IPS-18c (cell line): ENCODE results near the gene ZNF141.
"Not testable (repeated sequence)": the region's sequence is repeated elsewhere in the genome, so short reads cannot be mapped to it uniquely, and the experiment has no call there.

Experiments used
- H3K4me3 ChIP-seq: 2 replicates; pipeline ENCODE4 v1.7.0; 2013; ENCODE audit warnings: low read depth, mild to moderate bottlenecking, low read length, moderate library complexity; ENCODE audit not compliant: insufficient read depth
- H3K9me3 ChIP-seq: one replicate; pipeline ENCODE4 v1.6.1; 2013; ENCODE audit warnings: mild to moderate bottlenecking, low read length, moderate library complexity; ENCODE audit not compliant: control insufficient read depth, insufficient read depth

The ZNF141 gene

GRCh38 chr4:337143-337931 is at the start of gene ZNF141:
ZNF141 (plus strand) TSS chr4:337814; CDS start chr4:337984, 170 bp downstream.
- peak within 1 kb of the TSS; percentile 98 for H3K4me3 ChIP-seq

DNA sequence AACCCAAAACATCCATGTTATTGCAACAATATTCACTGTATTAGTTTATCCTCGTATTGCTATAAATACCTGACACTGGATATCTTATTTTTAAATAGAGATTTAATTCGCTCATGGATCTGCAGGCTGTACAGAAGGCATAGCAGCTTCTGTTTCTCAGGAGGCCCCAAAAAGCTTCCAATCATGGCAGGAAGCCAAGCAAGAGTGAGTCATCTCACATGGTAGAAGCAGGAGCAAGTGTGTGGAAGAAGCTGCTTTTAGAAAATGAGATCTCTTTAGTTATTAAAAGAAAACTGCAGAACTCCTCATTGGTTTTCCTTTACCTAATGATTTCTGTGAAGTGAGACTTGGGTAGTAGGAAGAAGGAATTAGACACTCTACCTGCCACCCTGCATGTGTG is 48.7 kb upstream of the ZNF141 start:
- Histone ChIP-seq H3K9me3 (peaks cover 5% of the 10 kb centered on the region), H3K4me3 (no peak overlapping the region)

More at GRCh38 chr4:337143-337931, at the start of gene ZNF141:
- peaks cover 8% of the 10 kb centered on the region for H3K9me3 ChIP-seq

GRCh38 chr4:294732-295131 is 42.9 kb upstream of the ZNF141 start:
- Histone ChIP-seq H3K9me3 (peaks cover 7% of the 10 kb centered on the region), H3K4me3 (no peak overlapping the region)

GRCh38 chr4:302381-302780 is 35.2 kb upstream of the ZNF141 start:
- peaks cover 3% of the 10 kb centered on the region for H3K9me3 ChIP-seq
- H3K4me3 ChIP-seq, result no peak overlapping the region

DNA sequence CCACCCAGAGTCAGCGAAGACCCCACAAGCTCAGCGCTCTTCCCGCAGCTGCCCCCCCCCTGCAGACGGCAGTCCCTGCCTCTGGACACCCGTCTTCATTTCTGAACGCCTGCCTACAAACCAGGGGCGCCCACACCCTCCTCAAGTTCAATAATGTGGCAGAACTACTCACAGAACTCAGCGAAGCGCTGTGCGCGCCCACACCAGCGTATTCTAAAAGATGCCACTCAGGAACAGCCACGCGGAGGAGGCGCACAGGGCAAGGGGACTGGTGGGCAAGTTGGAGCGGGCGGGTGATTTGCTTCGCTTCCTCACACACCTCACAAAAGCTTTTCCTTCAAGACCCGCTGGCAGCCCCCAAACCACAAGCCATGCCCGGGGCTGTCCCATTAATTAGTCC is 33.1 kb upstream of the ZNF141 start:
- H3K4me3 ChIP-seq, result peak overlapping the region; percentile 72

DNA sequence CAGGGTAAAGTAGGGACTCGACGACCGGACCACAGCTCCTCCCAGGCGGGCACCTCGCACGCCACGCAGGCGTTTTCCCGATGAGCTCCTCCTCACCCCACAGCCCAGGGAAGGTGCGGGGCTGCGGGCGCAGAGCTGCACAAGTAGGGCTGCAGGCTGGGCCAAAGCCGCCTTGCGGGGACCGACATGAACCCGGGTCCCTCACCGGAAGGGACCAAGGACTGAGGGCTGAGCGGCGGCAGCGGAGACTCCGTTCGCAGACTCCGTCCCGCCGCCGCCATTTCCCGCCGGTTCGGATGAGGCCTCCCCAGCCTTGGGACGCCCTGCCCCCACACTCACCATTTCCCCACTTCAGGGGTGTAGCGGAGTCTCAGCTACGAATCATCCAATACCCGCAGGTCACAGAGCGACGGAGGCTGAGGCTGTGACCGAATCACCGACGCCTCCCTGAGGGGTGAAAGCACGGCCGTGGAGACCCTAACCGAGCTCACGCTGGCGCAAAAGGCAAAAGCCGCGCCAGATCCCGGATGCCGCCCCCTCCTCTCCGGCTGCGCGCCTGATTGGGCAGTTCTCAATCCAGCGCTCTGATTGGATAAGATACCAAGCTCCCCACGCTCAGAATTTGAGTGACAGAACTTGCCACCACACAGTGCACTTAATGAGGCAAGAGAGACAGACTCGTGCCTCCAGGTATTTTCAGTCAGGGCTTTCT is 32.5 kb upstream of the ZNF141 start, which contains the start of gene ZNF732:
ZNF732 (minus strand) TSS at position 506 of the 712 bp plus-strand sequence; CDS start at position 342, 164 bp downstream.
- no peaks in the 10 kb centered on the region for H3K9me3 ChIP-seq
- H3K4me3 ChIP-seq, result peak within 1 kb of the TSS; percentile 72

More for the DNA sequence above, 33.1 kb upstream of the ZNF141 start:
- H3K9me3 ChIP-seq, result not testable (repeated sequence)

DNA sequence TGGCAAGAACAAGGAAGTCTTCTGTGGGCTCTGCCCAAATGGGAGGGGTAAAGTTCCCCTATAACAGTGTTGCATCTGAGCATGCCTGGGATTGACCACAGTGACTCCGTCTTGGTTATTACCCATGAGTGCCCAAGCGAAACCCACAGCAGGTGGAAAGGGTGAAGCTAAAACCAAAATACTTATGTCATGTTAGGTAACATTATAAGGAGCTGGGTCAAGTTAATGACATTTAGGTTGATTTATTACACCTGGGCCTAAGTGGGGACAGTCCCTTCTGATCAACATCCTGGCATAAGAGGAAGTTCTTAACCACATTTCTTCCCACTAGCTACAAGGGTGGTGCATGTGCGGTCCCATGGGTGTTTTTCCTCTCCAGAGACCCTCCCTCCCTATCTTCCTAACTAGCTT is 31.1 kb upstream of the ZNF141 start:
- H3K4me3 ChIP-seq, result no peak overlapping the region
- peaks cover 3% of the 10 kb centered on the region for H3K9me3 ChIP-seq

DNA sequence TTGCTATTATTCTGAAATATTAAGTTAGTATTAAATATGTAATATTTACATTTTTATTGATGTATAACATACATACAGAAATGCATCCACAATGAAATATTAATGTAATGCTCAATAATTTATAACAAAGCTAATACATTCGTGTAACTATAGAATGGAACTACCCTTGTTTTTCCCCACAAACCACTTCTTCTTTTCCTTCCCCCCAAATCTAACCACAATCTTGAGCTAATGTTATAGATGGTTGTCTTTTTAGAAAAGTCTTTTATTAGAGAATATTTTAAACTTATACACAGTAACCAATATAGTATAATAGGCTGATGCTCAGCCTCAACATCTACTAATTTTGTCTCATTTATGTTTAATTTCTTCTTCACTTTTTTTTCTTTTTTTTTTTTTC is 27.8 kb upstream of the ZNF141 start:
- H3K4me3 ChIP-seq, result no peak overlapping the region

GRCh38 chr4:314296-314903 is 23.2 kb upstream of the ZNF141 start:
- H3K9me3 ChIP-seq, result peaks cover 14% of the 10 kb centered on the region

More for the DNA sequence above, 27.8 kb upstream of the ZNF141 start:
- H3K9me3 ChIP-seq, result peaks cover 9% of the 10 kb centered on the region

DNA sequence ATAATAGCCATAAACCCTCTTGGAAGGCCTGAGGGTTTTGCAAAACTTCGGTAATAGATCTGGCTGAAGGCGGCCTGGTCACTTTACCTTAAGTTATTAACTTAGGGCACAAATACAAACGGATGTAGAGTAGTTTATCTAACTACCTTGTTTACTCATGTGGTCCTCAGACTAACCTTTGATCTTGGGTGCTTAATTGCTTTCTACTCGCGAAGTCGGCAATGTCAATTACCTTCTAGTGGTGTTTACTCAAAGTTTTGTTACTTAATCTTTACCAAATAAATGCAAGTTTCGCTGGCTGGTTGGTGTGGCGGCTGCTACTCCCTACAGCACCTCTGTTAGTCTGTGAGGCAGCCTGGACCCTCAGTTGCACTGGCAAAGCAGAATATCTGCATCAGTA is 8.9 kb upstream of the ZNF141 start:
- peaks cover 7% of the 10 kb centered on the region for H3K9me3 ChIP-seq

More at GRCh38 chr4:314296-314903, 23.2 kb upstream of the ZNF141 start:
- H3K4me3 ChIP-seq, result no peak overlapping the region

GRCh38 chr4:335515-335914 is 2.1 kb upstream of the ZNF141 start:
- H3K4me3 ChIP-seq, result no peak overlapping the region

More for the DNA sequence above, 8.9 kb upstream of the ZNF141 start:
- H3K4me3 ChIP-seq, result no peak overlapping the region

GRCh38 chr4:336099-336892 is 1.3 kb upstream of the ZNF141 start:
- peak overlapping the region; percentile 98 for H3K4me3 ChIP-seq
- peaks cover 8% of the 10 kb centered on the region for H3K9me3 ChIP-seq

More at GRCh38 chr4:335515-335914, 2.1 kb upstream of the ZNF141 start:
- peaks cover 8% of the 10 kb centered on the region for H3K9me3 ChIP-seq

DNA sequence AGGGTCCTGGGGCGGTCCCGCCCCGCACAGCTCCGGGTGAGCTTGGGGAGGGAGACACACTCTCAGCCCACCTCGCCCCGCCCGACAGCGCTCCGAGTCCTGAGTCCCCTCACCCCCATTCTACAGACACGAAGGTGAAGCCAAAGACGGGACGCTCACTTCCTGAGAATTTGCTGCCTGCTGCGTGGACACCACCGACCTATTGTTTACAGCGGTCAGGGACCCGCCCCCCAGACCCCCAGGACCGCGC is 796 bp upstream of the ZNF141 start:
- peaks cover 8% of the 10 kb centered on the region for H3K9me3 ChIP-seq
- peak overlapping the region; percentile 98 for H3K4me3 ChIP-seq

DNA sequence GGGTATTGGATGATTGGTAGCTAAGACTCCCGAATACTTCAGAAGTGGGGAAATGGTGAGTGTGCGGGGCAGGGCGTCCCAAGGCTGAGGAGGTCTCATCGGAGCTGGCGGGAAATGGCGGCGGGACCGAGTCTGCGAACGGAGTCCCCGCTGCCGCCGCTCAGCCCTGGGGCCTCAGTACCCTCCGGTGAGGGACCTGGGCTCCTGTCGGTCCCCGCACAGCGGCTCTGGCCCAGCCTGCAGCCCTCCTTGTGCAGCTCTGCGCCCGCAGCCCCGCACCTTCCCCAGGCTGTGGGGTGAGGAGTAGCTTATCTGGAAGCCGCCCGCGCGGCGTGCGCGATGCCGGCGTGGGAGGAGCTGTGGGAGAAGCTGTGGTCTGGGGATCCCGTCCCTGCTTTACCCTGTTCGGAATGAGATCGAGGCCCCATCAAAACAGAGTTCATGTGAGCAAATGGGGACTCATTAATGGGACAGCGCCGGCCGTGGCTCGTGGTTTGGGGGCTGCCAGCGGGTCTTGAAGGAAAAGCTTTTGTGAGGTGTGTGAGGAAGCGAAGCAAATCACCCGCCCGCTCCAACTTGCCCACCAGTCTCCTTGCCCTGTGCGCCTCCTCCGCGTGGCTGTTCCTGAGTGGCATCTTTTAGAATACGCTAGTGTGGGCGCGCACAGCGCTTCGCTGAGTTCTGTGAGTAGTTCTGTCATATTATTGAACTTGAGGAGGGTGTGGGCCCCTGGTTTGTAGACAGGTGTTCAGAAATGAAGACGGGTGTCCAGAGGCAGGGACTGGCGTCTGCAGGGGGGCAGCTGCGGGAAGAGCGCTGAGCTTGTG is 531 bp downstream of the ZNF141 start:
- Histone ChIP-seq H3K4me3 (peak overlapping the region; percentile 98), H3K9me3 (peaks cover 8% of the 10 kb centered on the region)

- Histone ChIP-seq H3K9me3 (peaks cover 11% of the 10 kb centered on the region), H3K4me3 (peak overlapping the region; percentile 98)
Measured at GRCh38 chr4:338759-339097, 1.1 kb downstream of the ZNF141 start.

DNA sequence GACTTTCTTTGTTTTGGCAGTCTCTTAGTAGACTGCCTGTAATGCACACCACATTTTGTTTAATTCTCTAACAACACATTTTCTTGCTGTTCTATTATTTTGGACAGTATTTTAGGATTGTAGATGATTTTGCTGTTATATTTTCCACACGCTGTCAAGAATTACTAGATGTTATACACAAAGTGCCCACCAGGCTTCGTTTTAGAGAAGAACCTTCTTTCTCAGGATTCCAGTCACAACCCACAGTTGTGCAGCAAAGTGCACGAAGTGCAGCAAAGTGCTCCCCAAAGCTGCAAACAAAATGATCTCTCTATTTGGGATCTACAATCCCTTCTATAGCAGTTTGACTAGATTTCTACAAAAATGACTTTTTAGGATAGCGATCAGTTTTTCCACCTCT is 2.4 kb downstream of the ZNF141 start:
- Histone ChIP-seq H3K4me3 (no peak overlapping the region), H3K9me3 (peaks cover 11% of the 10 kb centered on the region)
